HG02798 (cell line): ENCODE measurements around the gene SLC28A1.
"Not testable (repeated sequence)": the region's sequence is repeated elsewhere in the genome, so short reads cannot be mapped to it uniquely, and the experiment has no call there.

Source experiments
- ATAC-seq: cut with Tn5 transposase; IDR thresholded peaks from one replicate; pipeline ENCODE4 v1.9.1; 2021; ENCODE audit warnings: mild to moderate bottlenecking; ENCODE audit not compliant: unreplicated experiment, poor library complexity

The SLC28A1 gene

GRCh38 chr15:84859651-84860050, 24.8 kb upstream of the SLC28A1 start:
- ATAC-seq: no peak

- ATAC-seq: no peak
These were observed 22.7 kb upstream of the SLC28A1 start for GRCh38 chr15:84861781-84862180.

GRCh38 chr15:84862214-84862975, 22.1 kb upstream of the SLC28A1 start:
- ATAC-seq: no peak

- no peak for ATAC-seq
These were observed 20.7 kb upstream of the SLC28A1 start for GRCh38 chr15:84863565-84864443.

- ATAC-seq: no peak
These were observed 20.0 kb upstream of the SLC28A1 start for GRCh38 chr15:84864444-84864795.

GRCh38 chr15:84865074-84865569, 19.3 kb upstream of the SLC28A1 start:
- no peak for ATAC-seq

GRCh38 chr15:84868037-84868880, 16.2 kb upstream of the SLC28A1 start:
- no peak for ATAC-seq

GRCh38 chr15:84869510-84869909, 15.0 kb upstream of the SLC28A1 start:
- no peak for ATAC-seq

GRCh38 chr15:84871428-84871985, 13.0 kb upstream of the SLC28A1 start:
- no peak for ATAC-seq

- ATAC-seq: no peak
These were observed 12.2 kb upstream of the SLC28A1 start for GRCh38 chr15:84872009-84872910.

- ATAC-seq: no peak
These were observed 10.5 kb upstream of the SLC28A1 start for GRCh38 chr15:84873997-84874396.

GRCh38 chr15:84874981-84875699, 9.3 kb upstream of the SLC28A1 start:
- no peak for ATAC-seq

- no peak for ATAC-seq
These were observed 8.2 kb upstream of the SLC28A1 start for GRCh38 chr15:84876269-84876668.

- not testable (repeated sequence) for ATAC-seq
These were observed 6.8 kb upstream of the SLC28A1 start for GRCh38 chr15:84877701-84878100.

- ATAC-seq: no peak
These were observed 6.0 kb upstream of the SLC28A1 start for GRCh38 chr15:84878504-84878903.

GRCh38 chr15:84879088-84879780, 5.2 kb upstream of the SLC28A1 start:
- ATAC-seq: no peak

GRCh38 chr15:84880007-84880406, 4.5 kb upstream of the SLC28A1 start:
- ATAC-seq: no peak
